Neural cell (in vitro differentiated cells): ENCODE results near the gene INPP5A. TPM values are rescaled to one million over a fixed set of nuclear protein-coding genes. Genes with fewer than 3 reads are reported as not detected.

Source experiments
- H2AFZ ChIP-seq: fragments of 200-600, 300-800 bp; sonication (generic), shearing (Covaris generic); 2 replicates; pipeline ENCODE4 v1.6.0; 2014; ENCODE audit warnings: low read depth, mild to moderate bottlenecking, antibody characterized with exemption, low read length, moderate library complexity
- H3F3A ChIP-seq: fragments of 200-600 bp; shearing (Covaris generic); 2 replicates; pipeline ENCODE4 v1.6.1; 2016; ENCODE audit warnings: mild to moderate bottlenecking, moderate library complexity, mixed read lengths, antibody characterized with exemption, low read length; ENCODE audit not compliant: insufficient read depth, poor library complexity, severe bottlenecking
- H3K27ac ChIP-seq: fragments of 200-600, 300-800 bp; sonication (generic), shearing (Covaris generic); 2 replicates; pipeline ENCODE4 v1.5.1; 2014; ENCODE audit warnings: mild to moderate bottlenecking, low read length, moderate library complexity
- H3K27me3 ChIP-seq: fragments of 300-800, 200-600 bp; sonication (generic), shearing (Covaris generic); 2 replicates; pipeline ENCODE4 v1.6.0; 2014; ENCODE audit warnings: mild to moderate bottlenecking, low read depth, low read length, moderate library complexity; ENCODE audit not compliant: insufficient read depth
- H3K36me3 ChIP-seq: fragments of 300-800, 200-600 bp; sonication (generic), shearing (Covaris generic); 2 replicates; pipeline ENCODE4 v1.5.1; 2014; ENCODE audit warnings: mild to moderate bottlenecking, antibody characterized with exemption, low read length, moderate library complexity; ENCODE audit not compliant: insufficient read depth
- H3K4me2 ChIP-seq: fragments of 300-800, 200-600 bp; sonication (generic), shearing (Covaris generic); 2 replicates; pipeline ENCODE4 v1.6.0; 2014; ENCODE audit warnings: mild to moderate bottlenecking, low read length
- H3K4me3 ChIP-seq: fragments of 300-800, 200-600 bp; sonication (generic), shearing (Covaris generic); 2 replicates; pipeline ENCODE4 v1.5.1; 2014; ENCODE audit warnings: mild to moderate bottlenecking, low read length, moderate library complexity
- H3K79me2 ChIP-seq: fragments of 200-600 bp; shearing (Covaris generic); replicated peaks from 2 replicates; pipeline ENCODE4 v1.6.0; 2014; ENCODE audit warnings: mild to moderate bottlenecking, low read length, moderate library complexity; ENCODE audit not compliant: insufficient read depth
- H3K9ac ChIP-seq: fragments of 300-800, 200-600 bp; sonication (generic), shearing (Covaris generic); 2 replicates; pipeline ENCODE4 v1.6.1; 2016; ENCODE audit warnings: mild to moderate bottlenecking, low read length, mixed read lengths
- H3K9me2 ChIP-seq: fragments of 200-600 bp; shearing (Covaris generic); 2 replicates; pipeline ENCODE4 v1.6.1; 2016; ENCODE audit warnings: mild to moderate bottlenecking, low read length, mixed read lengths; ENCODE audit not compliant: insufficient read depth
- H3K9me3 ChIP-seq: fragments of 200-600, 300-800 bp; sonication (generic), shearing (Covaris generic); 2 replicates; pipeline ENCODE4 v1.6.1; 2016; ENCODE audit warnings: mild to moderate bottlenecking, mixed run types, low read length, moderate library complexity, mixed read lengths
- H4K20me1 ChIP-seq: fragments of 200-600 bp; shearing (Covaris generic); 2 replicates; pipeline ENCODE4 v1.6.1; 2016; ENCODE audit warnings: mild to moderate bottlenecking, mixed run types; ENCODE audit not compliant: insufficient read depth
- EP300 ChIP-seq: fragments of 450-650 bp; conservative IDR thresholded peaks from 2 replicates; pipeline ENCODE4 v1.6.1; 2014; ENCODE audit warnings: antibody characterized with exemption, mild to moderate bottlenecking, moderate library complexity; ENCODE audit not compliant: poor library complexity, severe bottlenecking
- EZH2 ChIP-seq: fragments of 200-600, 300-800 bp; shearing (Covaris generic), sonication (generic); IDR thresholded peaks from 2 replicates; pipeline ENCODE4 v1.6.1; 2014; ENCODE audit warnings: antibody characterized with exemption, low read length, borderline replicate concordance, mild to moderate bottlenecking; ENCODE audit not compliant: insufficient read depth, poor library complexity, severe bottlenecking
- MXI1 ChIP-seq: fragments of 450-650 bp; conservative IDR thresholded peaks from 2 replicates; pipeline ENCODE4 v1.6.1; 2014; ENCODE audit warnings: antibody characterized with exemption, mild to moderate bottlenecking; ENCODE audit not compliant: poor library complexity, severe bottlenecking
- POLR2AphosphoS5 ChIP-seq: IDR thresholded peaks from 2 replicates; pipeline ENCODE4 v1.6.1; 2012
- RAD21 ChIP-seq: fragments of 450-650 bp; conservative IDR thresholded peaks from 2 replicates; pipeline ENCODE4 v1.6.1; 2014; ENCODE audit warnings: antibody characterized with exemption, mild to moderate bottlenecking, moderate library complexity
- SMC3 ChIP-seq: fragments of 450-650 bp; conservative IDR thresholded peaks from 2 replicates; pipeline ENCODE4 v1.6.1; 2014; ENCODE audit warnings: antibody characterized with exemption, mild to moderate bottlenecking, moderate library complexity; ENCODE audit not compliant: poor library complexity
- polyA plus RNA-seq: library from polyadenylated mRNA; depleted of rRNA; stranded (reverse); fragments of >200 nt; gene quantifications from 2 replicates; pipeline ENCODE4 v1.2.3, GENCODE V29; 2014
- TF ChIP-seq, protein P1 (sequence below): IDR thresholded peaks from 2 replicates; pipeline ENCODE4 v1.6.1; 2012; ENCODE audit warnings: borderline replicate concordance

The INPP5A gene
- polyA plus RNA-seq, 1 donor from 2014 or later, result 48.8 TPM

DNA sequence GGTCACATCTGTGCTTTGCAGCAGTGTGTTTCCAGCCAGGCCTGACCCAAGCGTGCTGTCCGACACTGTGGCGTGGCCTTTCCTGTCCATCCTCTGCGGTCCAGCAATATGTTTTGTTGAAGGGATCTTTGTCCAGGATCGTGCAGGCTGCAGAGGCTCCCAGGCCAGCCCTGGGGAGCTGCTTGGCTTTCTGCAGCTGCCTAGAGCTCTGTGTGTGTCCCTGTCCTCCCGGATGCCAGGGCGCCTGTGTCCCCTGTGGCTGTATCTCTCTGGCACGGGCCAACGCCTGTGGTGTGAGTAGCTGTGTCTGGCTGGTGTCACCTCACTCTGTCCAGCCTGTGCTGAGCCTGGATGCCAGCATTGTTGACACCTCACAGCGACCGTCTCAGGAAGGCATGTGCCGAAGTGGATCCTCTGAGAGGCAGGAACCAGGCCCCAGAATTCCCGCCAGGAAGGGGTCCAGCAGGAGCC is 94.5 kb downstream of the INPP5A start:
- Histone ChIP-seq H3K79me2 (no peaks in the 10 kb centered on the region), H3K9me3 (no peaks in the 10 kb centered on the region), H3K27ac (no peak overlapping the region)

DNA sequence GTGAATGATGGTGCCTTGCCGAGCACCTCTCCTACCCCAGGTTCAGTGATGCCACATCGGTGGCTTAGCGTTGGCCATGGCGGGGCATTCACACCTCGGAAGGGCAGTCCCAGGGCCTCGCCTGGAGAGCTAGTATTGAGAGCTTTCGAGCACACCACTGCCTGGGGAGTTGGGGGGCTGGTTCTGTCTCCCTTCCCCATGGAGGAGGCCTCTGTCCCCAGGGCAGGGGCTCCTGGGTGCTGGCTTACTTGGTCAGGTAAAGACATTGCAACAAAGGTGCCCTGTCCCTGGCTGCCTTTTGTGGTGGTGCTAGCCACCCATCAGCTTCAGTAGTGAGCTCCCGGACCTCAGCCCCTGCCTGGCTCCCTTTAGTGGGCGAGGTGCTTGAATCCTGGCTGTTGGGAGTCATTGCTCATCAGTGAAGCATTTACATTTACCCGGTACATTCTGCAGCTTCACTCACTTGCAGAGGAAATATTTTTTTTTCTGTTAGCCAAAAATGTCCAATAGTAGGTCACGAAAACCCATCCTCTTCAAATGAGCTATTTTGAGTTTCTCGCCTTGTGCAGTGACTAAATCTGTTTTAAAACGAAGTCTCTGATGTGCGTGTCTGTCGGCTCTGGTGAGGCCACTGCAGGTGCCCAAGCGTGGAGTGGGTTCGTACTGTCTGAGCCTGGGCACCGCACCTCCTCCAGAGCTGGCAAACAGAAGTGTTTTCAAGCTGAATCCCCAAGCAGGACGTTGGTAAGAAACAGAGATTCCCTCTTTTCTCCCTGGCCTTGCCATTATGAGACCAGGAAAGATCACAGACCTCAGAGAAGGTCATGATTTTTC is 95.5 kb downstream of the INPP5A start:
- Histone ChIP-seq H3K79me2 (no peaks in the 10 kb centered on the region), H3K9ac (no peak overlapping the region)

More for the DNA sequence above, 94.5 kb downstream of the INPP5A start:
- H3K36me3 ChIP-seq, result no peaks in the 10 kb centered on the region
- H4K20me1 ChIP-seq, result no peaks in the 10 kb centered on the region
- no peaks in the 10 kb centered on the region for H3F3A ChIP-seq
- no peaks in the 10 kb centered on the region for H3K9me2 ChIP-seq
- no peak overlapping the region for H2AFZ ChIP-seq
- no peaks in the 10 kb centered on the region for H3K27me3 ChIP-seq
- H3K9ac ChIP-seq, result no peak overlapping the region
- TF ChIP-seq, protein P1, sequence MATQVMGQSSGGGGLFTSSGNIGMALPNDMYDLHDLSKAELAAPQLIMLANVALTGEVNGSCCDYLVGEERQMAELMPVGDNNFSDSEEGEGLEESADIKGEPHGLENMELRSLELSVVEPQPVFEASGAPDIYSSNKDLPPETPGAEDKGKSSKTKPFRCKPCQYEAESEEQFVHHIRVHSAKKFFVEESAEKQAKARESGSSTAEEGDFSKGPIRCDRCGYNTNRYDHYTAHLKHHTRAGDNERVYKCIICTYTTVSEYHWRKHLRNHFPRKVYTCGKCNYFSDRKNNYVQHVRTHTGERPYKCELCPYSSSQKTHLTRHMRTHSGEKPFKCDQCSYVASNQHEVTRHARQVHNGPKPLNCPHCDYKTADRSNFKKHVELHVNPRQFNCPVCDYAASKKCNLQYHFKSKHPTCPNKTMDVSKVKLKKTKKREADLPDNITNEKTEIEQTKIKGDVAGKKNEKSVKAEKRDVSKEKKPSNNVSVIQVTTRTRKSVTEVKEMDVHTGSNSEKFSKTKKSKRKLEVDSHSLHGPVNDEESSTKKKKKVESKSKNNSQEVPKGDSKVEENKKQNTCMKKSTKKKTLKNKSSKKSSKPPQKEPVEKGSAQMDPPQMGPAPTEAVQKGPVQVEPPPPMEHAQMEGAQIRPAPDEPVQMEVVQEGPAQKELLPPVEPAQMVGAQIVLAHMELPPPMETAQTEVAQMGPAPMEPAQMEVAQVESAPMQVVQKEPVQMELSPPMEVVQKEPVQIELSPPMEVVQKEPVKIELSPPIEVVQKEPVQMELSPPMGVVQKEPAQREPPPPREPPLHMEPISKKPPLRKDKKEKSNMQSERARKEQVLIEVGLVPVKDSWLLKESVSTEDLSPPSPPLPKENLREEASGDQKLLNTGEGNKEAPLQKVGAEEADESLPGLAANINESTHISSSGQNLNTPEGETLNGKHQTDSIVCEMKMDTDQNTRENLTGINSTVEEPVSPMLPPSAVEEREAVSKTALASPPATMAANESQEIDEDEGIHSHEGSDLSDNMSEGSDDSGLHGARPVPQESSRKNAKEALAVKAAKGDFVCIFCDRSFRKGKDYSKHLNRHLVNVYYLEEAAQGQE, result no peak
- no peak for TF ChIP-seq EZH2
- no peak for TF ChIP-seq POLR2AphosphoS5
- no peak for TF ChIP-seq RAD21
- H3K4me2 ChIP-seq, result no peak overlapping the region
- no peak overlapping the region for H3K4me3 ChIP-seq

More for the DNA sequence above, 95.5 kb downstream of the INPP5A start:
- H3K9me2 ChIP-seq, result no peaks in the 10 kb centered on the region
- H3K9me3 ChIP-seq, result no peaks in the 10 kb centered on the region
- H3K4me3 ChIP-seq, result no peak overlapping the region
- H3K4me2 ChIP-seq, result no peak overlapping the region
- H3K36me3 ChIP-seq, result no peaks in the 10 kb centered on the region
- H3K27ac ChIP-seq, result no peak overlapping the region
- H3F3A ChIP-seq, result no peaks in the 10 kb centered on the region
- H3K27me3 ChIP-seq, result no peaks in the 10 kb centered on the region
- no peak overlapping the region for H2AFZ ChIP-seq
- TF ChIP-seq EZH2 (no peak), MXI1 (no peak), POLR2AphosphoS5 (no peak), EP300 (no peak), SMC3 (no peak)
- TF ChIP-seq, protein P1, result no peak
- H4K20me1 ChIP-seq, result no peaks in the 10 kb centered on the region
